Epithelial cell of proximal tubule (primary cell): ENCODE results near the gene BACH2. TPM values are rescaled to one million over a fixed set of nuclear protein-coding genes. Genes with fewer than 3 reads are reported as not detected.

Source experiments
- DNase-seq: peaks from one replicate; pipeline ENCODE4 v3.0.0-alpha.2; 2011; ENCODE audit warnings: low read depth
- H3K4me3 ChIP-seq: 2 replicates; pipeline ENCODE4 v1.5.1; 2011; ENCODE audit warnings: low read depth, mild to moderate bottlenecking, low read length
- CTCF ChIP-seq: conservative IDR thresholded peaks from 2 replicates; pipeline ENCODE4 v1.5.1; 2012; ENCODE audit warnings: low read depth, mild to moderate bottlenecking, low read length
- total RNA-seq: library from RNA; depleted of rRNA; stranded (reverse); fragments of >200 nt; gene quantifications from 2 replicates; pipeline ENCODE4 v1.2.3, GENCODE V29; 2015

Gene BACH2
- total RNA-seq, 1 donor from 2014 or later: 0.69 TPM

DNA sequence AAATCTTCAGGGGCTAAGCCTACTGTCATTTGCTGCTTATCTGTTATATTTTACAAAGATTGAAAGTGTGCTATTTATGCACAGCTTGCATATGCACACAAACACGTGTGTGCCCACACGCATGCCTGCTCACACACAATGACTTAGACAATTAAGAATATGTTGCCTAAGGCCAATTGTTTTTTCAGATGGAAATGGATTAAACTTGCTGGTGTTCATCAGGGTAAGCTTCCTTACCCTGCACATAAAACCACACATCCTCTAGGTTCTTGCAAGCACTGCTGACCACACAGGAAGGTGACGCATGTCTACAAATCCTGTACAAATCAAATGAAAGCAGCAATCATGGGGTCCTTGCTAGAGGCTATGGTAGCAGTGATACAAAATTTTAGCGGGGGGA, 344.0 kb downstream of the BACH2 start:
- no peak for DNase-seq
- no peak for TF ChIP-seq CTCF
- no peak overlapping the region for H3K4me3 ChIP-seq

DNA sequence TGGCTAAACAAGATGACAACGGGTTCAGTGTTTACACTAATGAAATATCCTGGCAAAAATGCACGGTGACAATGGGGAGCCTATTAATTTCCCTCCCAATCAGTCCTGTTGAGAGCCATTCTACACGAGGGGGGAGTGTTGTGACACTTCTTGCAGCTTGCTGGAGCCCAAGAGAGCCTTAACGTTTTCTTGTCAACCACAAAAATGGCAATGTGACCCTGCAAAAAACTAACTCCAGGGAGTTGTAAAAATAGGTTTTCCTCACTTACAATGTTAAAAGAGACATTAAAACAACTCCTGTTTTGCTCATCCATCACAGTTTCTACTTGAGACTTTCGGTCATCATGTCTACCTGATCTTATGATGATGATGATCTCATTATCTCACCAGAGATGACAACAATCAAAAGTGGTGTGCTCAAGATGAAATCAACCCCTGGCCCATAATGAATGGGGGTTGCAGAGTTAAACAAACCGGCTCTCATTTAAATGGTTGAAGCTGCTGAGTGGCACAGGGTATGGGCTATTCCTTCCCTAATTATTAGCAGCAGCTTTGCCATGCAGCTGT, 344.5 kb downstream of the BACH2 start:
- DNase-seq: no peak
- TF ChIP-seq CTCF: no peak
- no peak overlapping the region for H3K4me3 ChIP-seq

GRCh38 chr6:89951574-89952104, 345.0 kb downstream of the BACH2 start:
- H3K4me3 ChIP-seq: no peak overlapping the region
- TF ChIP-seq CTCF: no peak

GRCh38 chr6:89950879-89951391, 345.7 kb downstream of the BACH2 start:
- DNase-seq: no peak
- no peak overlapping the region for H3K4me3 ChIP-seq
- TF ChIP-seq CTCF: no peak

More at GRCh38 chr6:89951574-89952104, 345.0 kb downstream of the BACH2 start:
- DNase-seq: no peak

GRCh38 chr6:89950446-89950845, 346.2 kb downstream of the BACH2 start:
- no peak for DNase-seq
- H3K4me3 ChIP-seq: no peak overlapping the region
- TF ChIP-seq CTCF: no peak

DNA sequence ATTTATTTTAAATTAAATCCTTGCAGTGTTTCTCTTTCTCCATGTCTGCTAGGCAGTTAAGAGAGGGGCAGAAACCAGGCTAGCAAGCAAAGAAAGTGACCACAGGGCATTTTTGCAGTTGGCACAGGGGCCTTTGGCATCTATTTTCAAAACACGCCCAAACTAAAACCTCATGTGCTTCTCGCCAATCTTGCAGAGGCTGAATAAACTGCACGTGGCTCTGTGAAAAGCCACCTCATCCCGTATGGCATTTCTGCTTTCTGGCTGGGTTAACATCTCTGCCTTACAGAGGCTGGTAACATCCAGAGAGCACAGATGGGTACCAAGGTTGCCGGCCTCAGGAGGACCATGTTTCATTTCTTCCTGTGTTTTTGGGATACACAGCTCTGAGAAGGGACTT, 347.8 kb downstream of the BACH2 start:
- no peak for TF ChIP-seq CTCF
- DNase-seq: no peak
- H3K4me3 ChIP-seq: no peak overlapping the region

GRCh38 chr6:89944826-89945407, 351.7 kb downstream of the BACH2 start:
- DNase-seq: no peak
- peak; percentile 55 for TF ChIP-seq CTCF
- H3K4me3 ChIP-seq: no peak overlapping the region
